Suppressor macrophage treated with lipopolysaccharide for 4 hours (primary cell): ENCODE data around the gene BLOC1S3.

Source experiments
- DNase-seq: peaks from one replicate; pipeline ENCODE4 v3.0.0-alpha.2; 2020

Gene BLOC1S3

GRCh38 chr19:45146741-45147205, 31.8 kb upstream of the BLOC1S3 start:
- DNase-seq: no peak

- DNase-seq: no peak
These were observed 30.5 kb upstream of the BLOC1S3 start for GRCh38 chr19:45147835-45148676.

- no peak for DNase-seq
These were observed 29.5 kb upstream of the BLOC1S3 start for GRCh38 chr19:45149129-45149528.

- DNase-seq: no peak
These were observed 28.4 kb upstream of the BLOC1S3 start for GRCh38 chr19:45150180-45150579.

GRCh38 chr19:45150751-45151281, 27.8 kb upstream of the BLOC1S3 start:
- DNase-seq: no peak

GRCh38 chr19:45151320-45151719, 27.3 kb upstream of the BLOC1S3 start:
- DNase-seq: no peak

GRCh38 chr19:45151821-45152503, 26.6 kb upstream of the BLOC1S3 start:
- no peak for DNase-seq

GRCh38 chr19:45152504-45153338, 25.9 kb upstream of the BLOC1S3 start:
- DNase-seq: peak; percentile 33

GRCh38 chr19:45153339-45154063, 25.1 kb upstream of the BLOC1S3 start:
- no peak for DNase-seq

- DNase-seq: peak; percentile 65
These were observed 24.3 kb upstream of the BLOC1S3 start for GRCh38 chr19:45154064-45154827.

- DNase-seq: no peak
These were observed 22.5 kb upstream of the BLOC1S3 start for GRCh38 chr19:45156011-45156630.

- no peak for DNase-seq
These were observed 21.8 kb upstream of the BLOC1S3 start for GRCh38 chr19:45156751-45157150.

GRCh38 chr19:45158503-45159209, 19.9 kb upstream of the BLOC1S3 start:
- no peak for DNase-seq

- no peak for DNase-seq
These were observed 19.2 kb upstream of the BLOC1S3 start for GRCh38 chr19:45159210-45159970.

GRCh38 chr19:45159971-45160324, 18.6 kb upstream of the BLOC1S3 start:
- no peak for DNase-seq

- no peak for DNase-seq
These were observed 17.5 kb upstream of the BLOC1S3 start, which contains the start of gene NKPD1 for GRCh38 chr19:45160870-45161737. Gene NKPD1 (minus strand): TSS chr19:45160982. CDS start chr19:45160150, 832 bp downstream.

- no peak for DNase-seq
These were observed 16.6 kb upstream of the BLOC1S3 start for GRCh38 chr19:45161738-45162607.
